IMR-90 (cell line): ENCODE data around the gene TCERG1L. TPM values are rescaled to one million over a fixed set of nuclear protein-coding genes. Genes with fewer than 3 reads are reported as not detected.

Source experiments
- ATAC-seq: fragments of 200-7000 bp; cut with Tn5 transposase; 2 replicates; pipeline ENCODE4 v1.9.1; 2020; ENCODE audit warnings: low read depth, mild to moderate bottlenecking, moderate library complexity
- Bru-seq: library from RNA; stranded (reverse); fragments of 400-500 nt; gene quantifications from one replicate; lab custom pipeline; 2021; lab: Mats Ljungman, UMichigan
- BruChase-seq, 2 experiments: library from RNA; stranded (reverse); fragments of 400-500 nt; gene quantifications; one replicate each; lab custom pipeline; 2021; lab: Mats Ljungman, UMichigan
- BruUV-seq: library from RNA; stranded (reverse); fragments of 400-500 nt; replicated peaks from 2 replicates; lab custom pipeline; 2021; lab: Mats Ljungman, UMichigan
- CTCF ChIA-PET: fragments of 300-600 bp; formaldehyde crosslinking; extraction: SDS; loops from one replicate; lab custom pipeline; 2021; ENCODE audit warnings: antibody characterized with exemption; lab: Yijun Ruan, JAX
- POLR2A ChIA-PET: fragments of 300-600 bp; sonication (Branson Sonifier 250); formaldehyde crosslinking; loops from one replicate; lab custom pipeline; 2022; ENCODE audit warnings: antibody characterized with exemption; ENCODE audit not compliant: unreplicated experiment; lab: Charles Lee
- DNase-seq: peaks from one replicate; pipeline ENCODE4 v3.0.0; 2013
- H2AFZ ChIP-seq: replicated peaks from 2 replicates; pipeline ENCODE3; 2013; ENCODE audit warnings: low read length, mild to moderate bottlenecking; ENCODE audit not compliant: poor library complexity
- H2AK5ac ChIP-seq: 2 replicates; pipeline ENCODE4 v1.6.1; 2013; ENCODE audit warnings: low read depth, low read length, inconsistent platforms
- H2AK9ac ChIP-seq: replicated peaks from 2 replicates; pipeline ENCODE3; 2013; ENCODE audit warnings: mild to moderate bottlenecking, low read depth, low read length, moderate library complexity; ENCODE audit not compliant: poor library complexity
- H2BK120ac ChIP-seq: 2 replicates; pipeline ENCODE4 v1.6.1; 2013; ENCODE audit warnings: low read depth, low read length, inconsistent platforms
- H2BK15ac ChIP-seq: 3 replicates; pipeline ENCODE4 v1.6.1; 2013; ENCODE audit warnings: low read depth, low read length, inconsistent platforms
- H2BK20ac ChIP-seq: 2 replicates; pipeline ENCODE4 v1.6.1; 2013; ENCODE audit warnings: low read depth, mild to moderate bottlenecking, inconsistent platforms, low read length, moderate library complexity
- H2BK5ac ChIP-seq: 2 replicates; pipeline ENCODE4 v1.6.1; 2013; ENCODE audit warnings: mild to moderate bottlenecking, low read depth, low read length, inconsistent platforms; ENCODE audit not compliant: poor library complexity, severe bottlenecking
- H3K14ac ChIP-seq: replicated peaks from 2 replicates; pipeline ENCODE4 v1.6.1; 2013; ENCODE audit warnings: low read depth, low read length, inconsistent platforms
- H3K18ac ChIP-seq: 2 replicates; pipeline ENCODE4 v1.6.1; 2013; ENCODE audit warnings: low read depth, low read length, control low read depth
- H3K23ac ChIP-seq: 2 replicates; pipeline ENCODE4 v1.6.1; 2013; ENCODE audit warnings: low read depth, low read length, inconsistent platforms
- H3K27ac ChIP-seq: 2 replicates; pipeline ENCODE4 v1.5.1; 2013; ENCODE audit warnings: mild to moderate bottlenecking, control low read depth, low read length; ENCODE audit not compliant: insufficient read depth
- H3K27me3 ChIP-seq: 2 replicates; pipeline ENCODE4 v1.6.1; 2013; ENCODE audit warnings: low read length; ENCODE audit not compliant: control insufficient read depth, insufficient read depth
- H3K36me3 ChIP-seq: 2 replicates; pipeline ENCODE4 v1.6.1; 2013; ENCODE audit warnings: low read length, mixed read lengths; ENCODE audit not compliant: control insufficient read depth, insufficient read depth
- H3K4ac ChIP-seq: 2 replicates; pipeline ENCODE4 v1.6.1; 2013; ENCODE audit warnings: low read depth, low read length, inconsistent platforms
- H3K4me1 ChIP-seq: 2 replicates; pipeline ENCODE4 v1.6.1; 2013; ENCODE audit warnings: low read length, mixed read lengths; ENCODE audit not compliant: control insufficient read depth, insufficient read depth
- H3K4me2 ChIP-seq: 2 replicates; pipeline ENCODE4 v1.6.1; 2013; ENCODE audit warnings: low read depth, mild to moderate bottlenecking, control low read depth, low read length, moderate library complexity
- H3K4me3 ChIP-seq: 2 replicates; pipeline ENCODE4 v1.5.1; 2013; ENCODE audit warnings: low read depth, mild to moderate bottlenecking, control low read depth, low read length, moderate library complexity; ENCODE audit not compliant: insufficient read depth
- H3K56ac ChIP-seq: 2 replicates; pipeline ENCODE4 v1.6.1; 2013; ENCODE audit warnings: low read length, inconsistent platforms; ENCODE audit not compliant: insufficient read depth; ENCODE audit errors: extremely low read depth
- H3K79me1 ChIP-seq, 2 experiments: 2 replicates each; pipeline ENCODE4 v1.6.1; 2013; ENCODE audit warnings: low read length in 2 of 2, inconsistent platforms in 1 of 2, low read depth in 1 of 2
- H3K9ac ChIP-seq: 2 replicates; pipeline ENCODE4 v1.6.1; 2013; ENCODE audit warnings: low read depth, low read length, control low read depth
- H3K9me1 ChIP-seq: 2 replicates; pipeline ENCODE4 v1.6.1; 2013; ENCODE audit warnings: low read length, inconsistent platforms; ENCODE audit not compliant: insufficient read depth
- H3K9me3 ChIP-seq: 2 replicates; pipeline ENCODE4 v1.6.1; 2013; ENCODE audit warnings: low read length; ENCODE audit not compliant: control insufficient read depth, insufficient read depth
- H4K20me1 ChIP-seq: 2 replicates; pipeline ENCODE4 v1.6.1; 2013; ENCODE audit warnings: low read length, inconsistent platforms; ENCODE audit not compliant: insufficient read depth
- H4K5ac ChIP-seq: 2 replicates; pipeline ENCODE4 v1.6.1; 2013; ENCODE audit warnings: mild to moderate bottlenecking, low read depth, low read length, control low read depth
- H4K8ac ChIP-seq, 2 experiments: 2 replicates each; pipeline ENCODE4 v1.6.1; 2013; ENCODE audit warnings: low read depth in 2 of 2, low read length in 2 of 2, control low read depth in 1 of 2, inconsistent platforms in 1 of 2
- H4K91ac ChIP-seq: 2 replicates; pipeline ENCODE4 v1.6.1; 2013; ENCODE audit warnings: low read depth, low read length, inconsistent platforms; ENCODE audit not compliant: insufficient read depth
- CHD1 ChIP-seq: IDR thresholded peaks from 2 replicates; pipeline ENCODE4 v1.6.1; 2012; ENCODE audit warnings: low read depth, low read length, improper control_type of control experiment
- WGBS, 2 experiments: methylation state at CpG; one replicate each; pipeline versions ENCODE4 v1.1.5 to v1.1.7; 2013; ENCODE audit warnings: missing lambda C conversion rate in 2 of 2; ENCODE audit not compliant: insufficient read length in 1 of 2; ENCODE audit errors: extremely low coverage in 2 of 2; 5-methylcytosine and 5-hydroxymethylcytosine counted together
- dilution Hi-C: fragments of 300-500 bp; cut with HindIII; formaldehyde crosslinking; loops from one replicate; pipeline ENCODE4 v1.14.3; 2018; ENCODE audit warnings: low sequenced_read_pairs; ENCODE audit not compliant: unreplicated experiment
- in situ Hi-C: fragments of 300-500 bp; cut with MboI; formaldehyde crosslinking; loops from 3 replicates; pipeline ENCODE4 v1.14.3; 2019; ENCODE audit warnings: low sequenced_read_pairs, inconsistent platforms, mixed read lengths
- intact Hi-C: fragments of 100-400 bp; cut with micrococcal nuclease; formaldehyde crosslinking; loops from 2 replicates; pipeline ENCODE4 v1.10.0; 2022
- long read RNA-seq: library from polyadenylated mRNA; unstranded; transcript quantifications from one replicate; pipeline ENCODE4 v2.0.0, GENCODE V29; 2021; ENCODE audit not compliant: unreplicated experiment
- polyA plus RNA-seq, 3 experiments: library from polyadenylated mRNA; depleted of rRNA; stranded (reverse); fragments of >200 nt; gene quantifications; 2 replicates each; pipeline ENCODE4 v1.2.3, GENCODE V29; 2012; ENCODE audit warnings: low replicate concordance in 1 of 3
- total RNA-seq: library from RNA; depleted of rRNA; stranded (reverse); fragments of >200 nt; gene quantifications from 2 replicates; pipeline ENCODE4 v1.2.3, GENCODE V29; 2012; rRNA removed

TCERG1L gene, protein sequence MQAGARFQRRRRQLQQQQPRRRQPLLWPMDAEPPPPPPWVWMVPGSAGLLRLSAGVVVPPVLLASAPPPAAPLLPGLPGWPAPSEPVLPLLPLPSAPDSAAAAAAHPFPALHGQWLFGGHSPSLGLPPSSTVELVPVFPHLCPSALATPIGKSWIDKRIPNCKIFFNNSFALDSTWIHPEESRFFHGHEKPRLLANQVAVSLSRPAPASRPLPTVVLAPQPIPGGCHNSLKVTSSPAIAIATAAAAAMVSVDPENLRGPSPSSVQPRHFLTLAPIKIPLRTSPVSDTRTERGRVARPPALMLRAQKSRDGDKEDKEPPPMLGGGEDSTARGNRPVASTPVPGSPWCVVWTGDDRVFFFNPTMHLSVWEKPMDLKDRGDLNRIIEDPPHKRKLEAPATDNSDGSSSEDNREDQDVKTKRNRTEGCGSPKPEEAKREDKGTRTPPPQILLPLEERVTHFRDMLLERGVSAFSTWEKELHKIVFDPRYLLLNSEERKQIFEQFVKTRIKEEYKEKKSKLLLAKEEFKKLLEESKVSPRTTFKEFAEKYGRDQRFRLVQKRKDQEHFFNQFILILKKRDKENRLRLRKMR
- total RNA-seq, result not detected in 2 replicates
- polyA plus RNA-seq (2012; rRNA removed), result not detected in 2 replicates
- not detected in 2 replicates for polyA plus RNA-seq (2012; cell fraction: cytosol; rRNA removed)
- polyA plus RNA-seq (2012; cell fraction: nucleus; rRNA removed; ENCODE audit: low replicate concordance), result not detected in 2 replicates
- Bru-seq, nascent RNA, result percentile 3 among the genes with signal in this experiment
- BruChase-seq, experiment 1, labeled RNA remaining after a 6-hour chase, result percentile 6 among the genes with signal in this experiment
- BruChase-seq, experiment 2, labeled RNA remaining after a 2-hour chase, result percentile 3 among the genes with signal in this experiment
- long read RNA-seq, result 0 reads

DNA sequence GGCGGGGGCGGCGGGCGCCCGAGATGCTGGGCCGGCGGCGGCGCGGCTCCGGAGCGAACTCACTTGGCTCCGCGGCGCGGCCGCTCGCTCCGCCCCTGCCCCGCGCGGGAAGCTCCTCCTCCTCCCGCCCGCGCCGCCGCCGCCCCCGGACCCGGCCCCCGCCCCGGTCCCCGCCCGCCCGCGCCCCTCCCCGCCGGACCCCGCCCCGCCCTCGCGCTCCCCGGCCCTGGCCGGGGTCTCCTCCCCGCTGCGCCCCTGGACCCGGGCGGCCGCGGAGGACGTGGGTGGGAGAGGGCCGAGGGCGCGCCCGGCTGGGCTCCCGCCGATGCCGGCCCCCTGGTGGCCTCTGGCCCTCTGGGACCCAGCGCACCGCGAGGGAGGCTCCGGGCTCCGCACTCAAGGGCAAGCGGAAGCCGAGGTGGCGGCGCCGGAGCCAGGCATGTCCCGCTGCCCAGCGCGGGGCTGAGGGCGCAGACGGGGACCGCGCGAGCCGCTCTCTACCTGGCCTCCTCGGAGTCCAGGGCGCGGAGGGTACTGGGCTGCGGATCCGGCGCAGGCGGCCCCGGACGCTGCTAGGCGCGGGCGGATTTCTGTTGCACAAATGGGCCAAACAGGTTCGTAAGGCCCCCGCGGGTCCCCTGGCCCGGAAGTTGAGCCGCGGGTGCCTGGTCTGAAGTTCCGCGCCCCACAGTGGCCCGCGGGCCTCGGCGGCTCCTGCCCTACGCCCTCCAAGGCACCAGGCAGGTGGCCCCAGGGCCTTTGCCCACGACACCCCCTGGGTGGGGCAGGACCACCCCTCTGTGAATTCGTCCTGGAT, at the start of gene TCERG1L:
TSS of gene TCERG1L (minus strand) at position 61 of the 817 bp plus-strand sequence. CDS start 86 bp downstream, outside the sequence.
- 5% methylated on average over 34 of the region's 104 CpGs; no CpG with 5 or more reads in 1 of the 2 experiments for WGBS, 2 experiments
- H4K5ac ChIP-seq, result no peak within 1 kb of the TSS
- no peak for TF ChIP-seq CHD1
- CTCF ChIA-PET, result no interaction called here
- no peak within 1 kb of the TSS for H3K4ac ChIP-seq
- intact Hi-C loops, result no loop called here
- H4K20me1 ChIP-seq, result no peaks in the 10 kb centered on the region
- H2AK9ac ChIP-seq, result no peak within 1 kb of the TSS
- peaks cover 18% of the 10 kb centered on the region for H3K9me3 ChIP-seq
- H3K18ac ChIP-seq, result no peak within 1 kb of the TSS
- H4K8ac ChIP-seq, result no peak within 1 kb of the TSS
- ATAC-seq (no peak), DNase-seq (no peak)
- H3K27me3 ChIP-seq, result no peaks in the 10 kb centered on the region
- in situ Hi-C loops, result no loop called here
- no peak within 1 kb of the TSS for H4K91ac ChIP-seq
- H2BK15ac ChIP-seq, result no peak within 1 kb of the TSS
- H3K14ac ChIP-seq, result no peak within 1 kb of the TSS
- H3K23ac ChIP-seq, result no peak within 1 kb of the TSS
- BruUV-seq, result no TSS peak
- H3K4me3 ChIP-seq, result no peak within 1 kb of the TSS
- H3K9ac ChIP-seq, result no peak within 1 kb of the TSS
- no peaks in the 10 kb centered on the region for H3K36me3 ChIP-seq
- no peak within 1 kb of the TSS for H2BK120ac ChIP-seq
- H3K79me1 ChIP-seq, result no peaks in the 10 kb centered on the region
- H3K4me2 ChIP-seq, result no peak within 1 kb of the TSS
- no peak within 1 kb of the TSS for H2AK5ac ChIP-seq
- no peak within 1 kb of the TSS for H2BK5ac ChIP-seq
- dilution Hi-C loops, result no loop called here
- H3K4me1 ChIP-seq, result no peaks in the 10 kb centered on the region
- H3K9me1 ChIP-seq, result no peaks in the 10 kb centered on the region
- H2BK20ac ChIP-seq, result no peak within 1 kb of the TSS
- H3K27ac ChIP-seq, result no peak within 1 kb of the TSS
- H2AFZ ChIP-seq, result peak within 1 kb of the TSS; percentile 11
- POLR2A ChIA-PET, result no interaction called here
- no peak within 1 kb of the TSS for H3K56ac ChIP-seq
